Adipose tissue (tissue), 3 donors: ENCODE measurements around the gene KEL. TPM values are rescaled to one million over a fixed set of nuclear protein-coding genes. Genes with fewer than 3 reads are reported as not detected.

ENCODE experiments used
- H3K27ac ChIP-seq: one replicate; pipeline ENCODE4 v1.5.1; 2013; ENCODE audit warnings: low read depth, low read length
- WGBS, 3 donors: extraction: QIAGEN DNeasy Blood & Tissue Kit; methylation state at CpG; one replicate each; pipeline ENCODE4 v1.1.7; 2013; 5-methylcytosine and 5-hydroxymethylcytosine counted together
- polyA plus RNA-seq, 3 donors: library from polyadenylated mRNA; stranded (reverse); fragments of 200-250 nt; gene quantifications; one replicate each; pipeline ENCODE4 v1.2.3, GENCODE V29; 2013
- donor health status: healthy with polysubstance abuse.
- donor health status: Bipolar disorder and iron deficiency.
- donor health status: healthy.

Gene KEL
- polyA plus RNA-seq, 3 donors, result 0.04 to 0.09 TPM; not detected in 1

DNA sequence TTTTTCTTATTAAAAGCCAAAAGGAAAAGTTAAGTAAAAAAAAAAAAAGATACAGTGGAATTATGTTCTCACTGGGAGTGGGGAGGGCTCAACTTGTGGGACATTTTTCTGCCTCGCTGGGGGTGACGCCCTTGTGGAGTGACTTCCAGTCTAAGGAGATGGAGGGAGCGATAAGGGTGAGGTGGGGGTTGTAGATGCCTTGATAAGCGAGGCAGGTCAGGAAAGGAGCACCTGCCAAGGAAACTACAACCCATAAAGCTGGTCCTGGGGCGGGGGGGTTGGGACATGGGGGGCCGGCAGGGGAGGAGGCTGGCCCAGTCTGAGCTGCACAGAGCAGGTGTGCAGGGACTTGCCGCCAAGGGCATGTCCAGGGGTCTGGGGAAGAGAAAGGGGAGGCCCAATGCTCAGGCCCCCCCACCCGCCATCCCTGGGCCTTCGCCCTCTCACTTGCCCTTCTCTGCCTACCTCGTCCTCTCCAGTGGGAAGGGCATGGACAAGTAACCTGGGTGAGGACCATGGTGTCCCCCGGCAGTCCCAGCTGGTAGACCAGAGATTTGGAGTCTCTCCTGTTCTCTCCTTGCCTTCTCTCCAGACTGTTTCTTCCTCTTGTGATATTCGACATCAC, 26.1 kb downstream of the KEL start:
- no peak overlapping the region for H3K27ac ChIP-seq
- 86 to 89% (median 89%) methylated on average over 10 to 12 of the region's 12 CpGs for WGBS, 3 donors

- WGBS, 3 donors, result 74 to 82% (median 82%) methylated on average over 12 of the region's 12 CpGs
- H3K27ac ChIP-seq, result no peak overlapping the region
These were observed 28.1 kb downstream of the KEL start for GRCh38 chr7:142934056-142934455.

GRCh38 chr7:142933624-142934023, 28.5 kb downstream of the KEL start, which contains the start of gene TRPV5:
TSS of gene TRPV5 (minus strand) at chr7:142933746. CDS start at chr7:142933459, 287 bp downstream.
- H3K27ac ChIP-seq, result no peak within 1 kb of the TSS
- WGBS, 3 donors, result 66 to 76% (median 75%) methylated on average over 4 of the region's 4 CpGs

DNA sequence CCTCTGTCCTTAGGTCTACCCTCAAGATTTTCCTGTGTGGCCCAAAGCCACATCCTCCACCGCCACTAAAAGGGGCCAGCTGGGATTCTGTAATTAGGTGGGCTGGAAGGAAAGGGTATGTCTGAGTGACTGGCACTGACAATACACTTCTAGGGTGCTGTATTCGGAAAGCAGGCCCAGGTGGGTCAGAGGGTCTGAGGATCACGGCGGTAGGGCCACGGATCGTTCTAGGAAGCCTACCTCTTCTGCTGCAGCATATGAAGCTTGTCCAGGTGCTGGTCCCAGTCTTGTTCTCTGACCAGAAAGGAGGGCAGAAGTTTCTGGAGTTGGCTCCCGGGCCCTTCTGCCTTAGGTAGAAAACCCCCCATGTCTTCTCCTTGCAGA, 29.1 kb downstream of the KEL start:
- WGBS, 3 donors, result 83 to 85% (median 84%) methylated on average over 7 of the region's 7 CpGs
- H3K27ac ChIP-seq, result no peak overlapping the region

GRCh38 chr7:142932386-142933091, 29.6 kb downstream of the KEL start:
- 54 to 67% (median 64%) methylated on average over 5 of the region's 5 CpGs for WGBS, 3 donors
- H3K27ac ChIP-seq, result no peak overlapping the region

GRCh38 chr7:142930126-142930730, 31.9 kb downstream of the KEL start:
- H3K27ac ChIP-seq, result no peak overlapping the region
- 82 to 89% (median 88%) methylated on average over 11 of the region's 11 CpGs for WGBS, 3 donors

- 73 to 82% (median 77%) methylated on average over 8 of the region's 8 CpGs for WGBS, 3 donors
- peak overlapping the region; percentile 19 for H3K27ac ChIP-seq
These were observed 34.2 kb downstream of the KEL start for GRCh38 chr7:142927949-142928348.

DNA sequence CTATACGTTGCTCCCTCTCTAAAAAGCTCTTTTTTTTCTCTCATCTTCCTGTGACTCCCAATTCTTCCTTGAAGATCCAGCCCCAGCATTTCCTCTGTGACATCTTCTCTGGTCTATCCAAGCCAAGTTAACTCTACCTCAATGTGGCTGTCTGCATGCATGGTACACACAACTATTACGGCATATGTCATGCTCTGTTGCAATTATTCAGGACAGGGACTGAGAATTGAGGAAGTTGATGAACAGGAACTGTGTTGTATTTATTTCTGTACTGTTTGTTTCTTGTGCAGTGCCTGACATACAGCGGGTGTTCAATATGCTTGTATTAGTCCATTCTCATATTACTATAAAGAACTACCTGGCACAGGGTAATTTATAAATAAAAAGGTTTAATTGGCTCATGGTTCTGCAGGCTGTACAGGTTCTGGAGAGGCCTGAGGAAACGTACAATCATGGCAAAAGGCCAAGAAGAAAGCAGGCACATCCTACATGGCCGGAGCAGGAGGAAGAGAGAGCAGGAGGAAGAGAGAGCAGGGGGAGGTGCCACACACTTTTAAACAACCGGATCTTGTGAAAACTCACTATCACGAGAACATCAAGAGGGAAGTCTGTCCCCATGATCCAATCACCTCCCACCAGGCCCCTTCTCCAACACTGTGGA, 34.9 kb downstream of the KEL start:
- no peak overlapping the region for H3K27ac ChIP-seq
- WGBS, 3 donors, result 37 to 60% (median 41%) methylated on average over 7 of the region's 7 CpGs

- no peak overlapping the region for H3K27ac ChIP-seq
- 57 to 81% (median 74%) methylated on average over 12 of the region's 12 CpGs for WGBS, 3 donors
These were observed 36.8 kb downstream of the KEL start for GRCh38 chr7:142925413-142925812.

DNA sequence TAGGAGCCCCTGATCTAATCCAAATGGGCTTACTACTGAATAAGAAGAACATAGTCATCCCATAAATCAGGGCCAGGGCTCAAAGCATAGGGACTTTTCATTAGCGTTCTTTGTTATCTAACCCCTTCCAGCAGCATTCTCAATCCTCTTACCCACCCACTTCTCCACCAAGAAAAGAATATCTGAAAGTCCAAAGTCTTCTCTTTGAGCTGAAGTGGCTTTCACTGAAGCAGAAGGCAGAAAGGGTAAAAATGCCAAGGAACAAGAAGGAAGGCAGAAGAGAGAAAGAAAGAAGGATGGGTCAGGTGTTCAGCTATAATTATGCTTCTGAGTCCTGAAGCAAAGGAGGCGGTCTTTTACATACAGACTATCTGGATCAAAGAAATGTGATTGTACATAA, 38.8 kb downstream of the KEL start:
- H3K27ac ChIP-seq, result no peak overlapping the region
- WGBS, 3 donors, result 46 to 69% (median 49%) methylated on average over 2 of the region's 2 CpGs

- WGBS, 3 donors, result 90 to 94% (median 90%) methylated on average over 3 of the region's 3 CpGs
- H3K27ac ChIP-seq, result no peak overlapping the region
These were observed 42.5 kb downstream of the KEL start for GRCh38 chr7:142919656-142920055.

DNA sequence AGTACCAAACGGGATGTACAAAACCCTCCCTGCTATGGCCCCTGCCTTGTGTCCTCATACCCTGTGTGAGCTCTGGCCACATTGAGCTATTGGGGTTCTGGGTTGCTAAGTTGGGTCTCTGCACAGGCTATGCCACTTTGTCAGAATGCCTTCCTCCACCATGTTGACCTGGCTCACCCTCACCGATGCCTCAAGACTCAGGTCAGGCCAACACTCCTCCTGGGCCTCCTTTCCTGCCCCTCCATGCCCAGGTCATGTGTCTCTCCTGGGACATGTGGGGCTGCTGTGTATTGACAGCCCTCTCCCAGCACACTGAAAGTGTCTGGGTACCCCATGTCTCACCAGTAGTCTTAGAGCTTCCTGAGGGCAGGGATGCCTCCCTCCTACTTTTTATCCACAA, 43.3 kb downstream of the KEL start:
- WGBS, 3 donors, result 78 to 94% (median 82%) methylated on average over 2 of the region's 2 CpGs
- H3K27ac ChIP-seq, result no peak overlapping the region

DNA sequence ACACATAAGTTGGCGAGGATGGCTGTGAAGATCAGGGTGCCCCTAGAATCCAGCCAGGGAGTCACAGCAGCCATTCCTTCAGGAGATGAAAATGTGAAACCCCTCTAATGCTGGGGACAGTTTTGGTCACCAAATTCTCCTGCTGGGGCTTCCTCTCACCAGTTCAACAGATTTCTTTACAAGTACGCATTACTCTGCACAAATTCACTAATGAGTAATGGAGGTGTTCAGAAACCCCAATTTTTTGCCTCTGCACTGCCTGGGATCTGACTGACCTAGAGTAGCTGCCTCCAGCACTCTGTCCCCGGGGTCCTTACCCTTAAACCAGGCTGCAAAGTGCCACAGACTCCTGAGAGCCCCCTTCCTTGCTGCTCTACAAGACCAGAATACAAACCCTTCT, 44.7 kb downstream of the KEL start:
- no peak overlapping the region for H3K27ac ChIP-seq
- 81 to 87% (median 86%) methylated on average over 3 of the region's 3 CpGs for WGBS, 3 donors

DNA sequence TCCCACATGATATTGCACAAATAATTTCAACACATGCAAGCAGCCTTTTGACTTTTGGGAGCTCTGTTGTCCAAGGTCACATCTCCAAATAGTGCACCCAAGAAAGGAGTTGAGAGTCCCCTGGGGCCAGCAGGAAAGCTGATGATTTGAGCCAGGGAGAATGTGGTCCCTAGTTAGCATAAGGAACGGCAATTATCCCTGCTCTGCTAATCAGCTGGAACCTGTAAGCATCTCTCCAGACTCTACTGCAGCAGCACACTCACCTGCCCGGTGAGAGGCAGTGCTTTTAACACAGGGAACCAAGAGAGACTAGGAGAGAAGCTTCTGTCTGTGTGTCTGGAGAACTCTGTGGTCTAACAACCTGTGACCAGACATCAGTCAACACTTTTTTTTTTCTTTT, 45.7 kb downstream of the KEL start:
- WGBS, 3 donors, result 46 to 71% (median 65%) methylated on average over 2 of the region's 2 CpGs
- H3K27ac ChIP-seq, result no peak overlapping the region

DNA sequence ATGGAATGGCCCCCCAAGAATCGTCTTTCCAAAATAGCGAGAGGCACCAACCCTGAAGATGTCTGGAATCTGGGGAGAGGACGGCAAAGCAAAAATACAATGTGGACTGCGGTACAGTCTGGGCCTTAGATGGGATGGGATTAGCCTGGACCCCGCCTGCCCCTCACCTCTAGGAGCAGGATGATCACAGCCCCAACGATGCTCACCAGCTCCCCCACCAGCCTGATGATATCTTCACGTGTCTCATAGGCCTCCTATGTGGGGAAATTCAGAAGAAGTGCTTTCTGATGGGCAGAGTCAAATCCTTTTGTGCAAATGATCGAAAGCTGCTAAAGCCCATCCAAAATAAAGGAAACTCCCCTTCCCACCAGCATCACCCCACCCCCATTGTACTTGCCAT, 46.8 kb downstream of the KEL start:
- WGBS, 3 donors, result 87 to 93% (median 87%) methylated on average over 8 of the region's 8 CpGs
- no peak overlapping the region for H3K27ac ChIP-seq

DNA sequence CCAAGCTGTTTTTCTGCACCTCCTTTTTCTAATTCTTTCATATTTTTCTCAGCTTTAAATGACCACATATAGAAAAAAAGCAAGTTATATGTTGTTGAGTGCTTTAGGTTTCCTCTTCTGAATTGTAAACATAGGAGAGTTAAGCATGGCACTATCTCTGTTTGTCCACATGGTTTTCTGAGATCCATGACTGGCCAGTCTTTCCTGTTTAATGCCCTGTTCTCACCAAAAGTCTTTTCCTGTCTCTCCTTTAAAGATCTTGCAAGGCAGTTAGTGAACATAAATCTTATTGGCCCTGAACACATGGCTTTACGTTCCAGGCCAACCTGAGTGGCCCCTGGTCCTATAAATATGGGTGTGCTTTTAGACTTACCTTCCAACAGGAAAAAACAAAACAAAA, 48.0 kb downstream of the KEL start:
- no peak overlapping the region for H3K27ac ChIP-seq
- WGBS, 3 donors, result 43 to 65% (median 53%) methylated on average over 1 of the region's 1 CpG

- H3K27ac ChIP-seq, result no peak overlapping the region
- WGBS, 3 donors, result 78 to 89% (median 89%) methylated on average over 2 of the region's 2 CpGs
These were observed 48.6 kb downstream of the KEL start for GRCh38 chr7:142913566-142913965.

GRCh38 chr7:142913051-142913450, 49.1 kb downstream of the KEL start:
- 53 to 74% (median 65%) methylated on average over 3 of the region's 3 CpGs for WGBS, 3 donors
- no peak overlapping the region for H3K27ac ChIP-seq

- 47 to 78% (median 68%) methylated on average over 2 of the region's 2 CpGs for WGBS, 3 donors
- H3K27ac ChIP-seq, result no peak overlapping the region
These were observed 51.7 kb downstream of the KEL start for GRCh38 chr7:142910481-142910880.
